Thymus (tissue), 11 donors: Measurements from ENCODE around the gene ABCC2. TPM values are rescaled to one million over a fixed set of nuclear protein-coding genes. Genes with fewer than 3 reads are reported as not detected.

Experiments
- DNase-seq, 9 donors: peaks; one replicate each; pipeline ENCODE4 v3.0.0-alpha.2; 2013; ENCODE audit warnings: low spot score in 9 of 9, low read depth in 6 of 9, missing footprints in 1 of 9
- H3K27ac ChIP-seq, 2 donors: one replicate each; pipeline ENCODE4 v1.5.1; 2013; ENCODE audit warnings: control low read depth in 1 of 2, low read depth in 1 of 2, low read length in 1 of 2, mild to moderate bottlenecking in 1 of 2, moderate library complexity in 1 of 2
- H3K27me3 ChIP-seq, 2 donors: one replicate each; pipeline ENCODE4 v1.5.1; 2013; ENCODE audit warnings: low read length in 1 of 2; ENCODE audit not compliant: control insufficient read depth in 2 of 2, insufficient read depth in 1 of 2
- H3K36me3 ChIP-seq, 2 donors: one replicate each; pipeline ENCODE4 v1.5.1; 2013; ENCODE audit warnings: low read length in 1 of 2, mild to moderate bottlenecking in 1 of 2, moderate library complexity in 1 of 2; ENCODE audit not compliant: control insufficient read depth in 2 of 2, insufficient read depth in 2 of 2
- H3K4me1 ChIP-seq, 2 donors: one replicate each; pipeline ENCODE4 v1.5.1; 2013; ENCODE audit warnings: low read length in 2 of 2; ENCODE audit not compliant: control insufficient read depth in 2 of 2, insufficient read depth in 2 of 2
- H3K4me3 ChIP-seq, 2 donors: one replicate each; pipeline ENCODE4 v1.5.1; 2013; ENCODE audit warnings: low read length in 2 of 2, control low read depth in 1 of 2, mild to moderate bottlenecking in 1 of 2
- H3K9me3 ChIP-seq, 2 donors: one replicate each; pipeline ENCODE4 v1.5.1; 2013; ENCODE audit warnings: low read length in 1 of 2, mild to moderate bottlenecking in 1 of 2; ENCODE audit not compliant: control insufficient read depth in 2 of 2, insufficient read depth in 1 of 2
- WGBS: extraction: QIAGEN DNeasy Blood & Tissue Kit; methylation state at CpG from one replicate; pipeline ENCODE4 v1.1.7; 2013; 5-methylcytosine and 5-hydroxymethylcytosine counted together
- polyA plus RNA-seq: library from polyadenylated mRNA; stranded (reverse); fragments of 200-250 nt; gene quantifications from one replicate; pipeline ENCODE4 v1.2.3, GENCODE V29; 2013
- total RNA-seq: library from RNA; stranded (reverse); fragments of 120-200 nt; gene quantifications from one replicate; pipeline ENCODE4 v1.2.4, GENCODE V29; 2013
- donor health status: healthy.

Gene ABCC2
- total and polyA plus RNA-seq, 2 donors: 1.1 to 1.9 TPM

DNA sequence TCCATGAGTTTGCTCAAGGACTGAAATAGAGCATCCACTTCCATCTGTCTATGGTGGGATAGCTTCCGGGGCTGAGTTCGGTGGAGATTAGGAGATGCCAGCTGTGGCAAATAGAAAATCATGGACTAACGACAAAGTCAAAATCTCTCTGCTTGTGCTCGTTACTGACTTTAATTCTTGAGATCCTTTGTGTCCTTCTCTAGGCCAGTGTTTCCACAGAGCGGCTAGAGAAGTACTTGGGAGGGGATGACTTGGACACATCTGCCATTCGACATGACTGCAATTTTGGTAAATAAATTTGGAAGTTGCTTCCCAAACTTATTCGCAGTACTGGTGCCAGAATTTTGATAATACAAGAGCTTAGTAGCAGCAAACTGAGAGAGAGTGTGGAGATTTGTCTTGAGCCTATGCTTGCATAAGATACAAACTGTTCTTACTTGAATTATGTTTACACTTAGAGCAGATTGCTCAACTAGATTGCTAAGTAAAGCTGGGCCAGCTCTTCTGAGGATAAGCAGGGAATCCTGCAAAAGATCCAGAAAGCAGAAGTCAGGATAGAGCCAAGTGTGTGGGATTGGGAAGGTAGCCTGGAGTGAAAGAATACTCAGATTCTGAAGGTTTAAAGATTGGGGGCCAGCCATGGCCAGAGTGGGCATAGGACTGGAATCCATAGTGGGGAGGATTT lies 27.6 kb downstream of the ABCC2 start:
- no peak for DNase-seq
- Histone ChIP-seq H3K9me3 (no peaks in the 10 kb centered on the region), H3K4me3 (no peak overlapping the region), H3K4me1 (no peaks in the 10 kb centered on the region), H3K27ac (no peak overlapping the region), H3K27me3 (no peaks in the 10 kb centered on the region), H3K36me3 (no peaks in the 10 kb centered on the region)
- 98% methylated on average over 7 of the region's 7 CpGs for WGBS

DNA sequence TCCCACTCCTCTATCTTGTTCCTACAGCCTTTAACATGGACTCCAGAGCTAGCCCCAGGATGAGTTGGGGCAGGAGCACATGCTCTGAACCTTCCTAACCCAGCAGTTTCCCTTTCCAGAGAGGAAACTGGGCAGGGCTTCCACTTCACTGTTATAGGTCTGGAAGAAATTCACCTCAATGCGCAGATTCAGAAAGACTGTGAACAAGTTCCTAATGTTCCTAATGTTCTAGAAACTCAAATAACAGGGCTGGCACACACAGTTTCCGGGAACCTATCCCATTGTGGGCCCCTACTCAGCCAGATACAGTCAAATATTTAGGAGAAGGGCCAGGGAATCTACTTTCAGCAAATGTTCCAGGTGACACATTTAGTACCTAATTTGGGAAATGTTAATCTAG lies 29.7 kb downstream of the ABCC2 start:
- H3K4me1 ChIP-seq: no peaks in the 10 kb centered on the region
- no peak overlapping the region for H3K4me3 ChIP-seq
- H3K27ac ChIP-seq: no peak overlapping the region
- no peaks in the 10 kb centered on the region for H3K27me3 ChIP-seq
- no peaks in the 10 kb centered on the region for H3K36me3 ChIP-seq
- no peaks in the 10 kb centered on the region for H3K9me3 ChIP-seq
- no peak for DNase-seq
- WGBS: 95% methylated on average over 2 of the region's 2 CpGs

DNA sequence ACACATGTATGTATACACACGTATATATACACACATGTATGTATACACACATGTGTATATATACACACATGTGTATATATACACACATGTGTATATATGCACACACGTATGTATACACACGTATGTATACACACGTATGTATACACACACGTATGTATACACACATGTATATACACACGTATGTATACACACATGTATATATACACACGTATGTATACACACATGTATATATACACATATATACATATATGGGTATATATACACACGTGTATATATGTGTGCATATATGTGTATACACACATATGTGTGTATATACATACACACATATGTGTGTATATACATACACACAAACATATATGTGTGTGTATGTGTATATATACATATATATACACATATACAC lies 31.7 kb downstream of the ABCC2 start:
- H3K27me3 ChIP-seq: no peaks in the 10 kb centered on the region
- H3K4me1 ChIP-seq: no peaks in the 10 kb centered on the region
- no peaks in the 10 kb centered on the region for H3K36me3 ChIP-seq
- H3K9me3 ChIP-seq: no peaks in the 10 kb centered on the region
- no peak for DNase-seq
- H3K27ac ChIP-seq: no peak overlapping the region
- H3K4me3 ChIP-seq: no peak overlapping the region
- WGBS: 94% methylated on average over 8 of the region's 8 CpGs

DNA sequence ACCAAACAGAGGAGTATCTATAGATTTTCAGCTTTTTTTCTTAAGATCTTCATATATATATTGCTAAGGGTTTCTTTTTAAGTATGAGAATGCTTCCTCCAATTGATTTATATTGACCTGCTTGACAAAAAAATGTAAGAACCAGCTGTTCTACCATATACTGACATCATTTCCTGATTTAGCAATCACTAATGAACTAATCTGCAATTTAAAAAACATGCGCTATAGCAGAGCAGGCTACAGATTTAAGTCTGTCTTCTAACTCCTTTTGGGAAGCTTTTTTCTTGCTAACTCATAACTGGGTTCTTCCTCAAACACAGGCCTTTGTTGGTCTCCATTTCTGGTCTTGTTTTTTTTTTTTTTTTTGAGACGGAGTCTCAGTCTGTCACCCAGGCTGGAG lies 33.2 kb downstream of the ABCC2 start:
- no peak overlapping the region for H3K4me3 ChIP-seq
- DNase-seq: no peak
- over 99% methylated on average over 2 of the region's 2 CpGs for WGBS
- H3K4me1 ChIP-seq: no peaks in the 10 kb centered on the region
- H3K27ac ChIP-seq: no peak overlapping the region
- H3K9me3 ChIP-seq: no peaks in the 10 kb centered on the region
- no peaks in the 10 kb centered on the region for H3K27me3 ChIP-seq
- H3K36me3 ChIP-seq: no peaks in the 10 kb centered on the region

DNA sequence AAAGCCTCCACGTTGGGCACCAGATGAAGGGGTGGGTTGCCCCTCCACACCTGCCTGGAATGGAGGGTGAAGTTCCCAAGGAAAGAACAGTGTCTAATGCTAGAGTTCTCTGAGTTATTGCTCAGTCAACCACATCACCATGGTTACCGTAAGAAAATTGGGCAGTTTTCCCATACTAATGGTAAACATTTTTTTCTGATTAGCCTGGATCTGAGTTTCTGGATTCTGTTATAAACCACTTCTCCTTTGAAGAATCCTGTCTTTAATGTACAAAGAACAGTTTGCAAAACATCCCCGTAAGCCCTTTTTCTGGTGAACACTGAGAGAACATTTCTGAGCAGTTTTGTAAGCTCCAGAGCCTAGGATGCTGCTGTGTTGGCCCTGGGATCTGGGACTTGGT lies 45.5 kb downstream of the ABCC2 start:
- 97% methylated on average over 3 of the region's 3 CpGs for WGBS
- Histone ChIP-seq H3K4me3 (no peak overlapping the region), H3K27me3 (no peaks in the 10 kb centered on the region), H3K4me1 (no peaks in the 10 kb centered on the region), H3K27ac (no peak overlapping the region), H3K9me3 (peaks cover 0 to 3% of the 10 kb centered on the region in 2 donors), H3K36me3 (no peaks in the 10 kb centered on the region)
- DNase-seq: no peak

DNA sequence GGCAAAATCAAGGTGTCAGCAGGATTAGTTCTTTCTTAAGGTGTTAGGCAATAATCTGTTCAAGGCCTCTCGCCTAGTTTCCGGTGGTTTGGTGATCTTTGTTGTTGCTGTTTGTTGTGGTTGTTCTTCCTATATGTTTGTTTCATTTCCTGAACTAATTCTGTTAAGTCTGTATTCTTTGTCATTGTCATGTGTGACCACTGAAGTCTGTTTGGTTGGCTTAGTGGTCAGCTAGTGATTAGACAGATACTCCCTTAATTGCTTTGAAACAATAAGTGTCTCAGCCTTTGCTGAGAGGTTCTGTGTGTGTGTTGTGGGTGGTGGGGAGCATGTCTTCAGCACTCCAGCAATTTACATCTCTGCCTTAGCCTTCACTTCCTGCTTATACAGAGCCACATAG lies 46.0 kb downstream of the ABCC2 start:
- Histone ChIP-seq H3K27ac (no peak overlapping the region), H3K36me3 (no peaks in the 10 kb centered on the region), H3K4me1 (no peaks in the 10 kb centered on the region), H3K9me3 (peaks cover 0 to 3% of the 10 kb centered on the region in 2 donors), H3K27me3 (no peaks in the 10 kb centered on the region), H3K4me3 (no peak overlapping the region)
- no peak for DNase-seq
- 96% methylated on average over 2 of the region's 2 CpGs for WGBS

DNA sequence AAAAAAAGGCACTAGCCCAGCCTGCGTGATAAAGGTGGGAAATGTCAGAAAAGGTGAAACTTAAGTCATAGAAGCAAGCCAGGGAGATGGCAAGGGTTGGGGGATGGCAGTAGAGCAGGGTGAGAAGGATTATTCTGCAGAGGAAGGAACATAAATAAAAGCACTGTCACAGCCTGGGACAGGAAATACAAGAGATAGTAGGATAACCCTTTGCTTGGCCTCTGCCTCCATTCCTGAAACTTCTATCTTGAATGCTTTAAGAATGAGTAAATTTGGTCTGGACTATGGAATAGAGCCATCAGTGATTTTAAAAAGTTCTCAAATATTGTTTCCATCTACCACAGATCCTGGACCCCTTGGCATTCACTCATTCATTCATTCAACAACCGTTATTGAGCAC lies 50.0 kb downstream of the ABCC2 start:
- no peak for DNase-seq
- peaks cover 0 to 3% of the 10 kb centered on the region in 2 donors for H3K9me3 ChIP-seq
- H3K36me3 ChIP-seq: no peaks in the 10 kb centered on the region
- no peak overlapping the region for H3K4me3 ChIP-seq
- no peaks in the 10 kb centered on the region for H3K27me3 ChIP-seq
- 96% methylated on average over 2 of the region's 2 CpGs for WGBS
- no peaks in the 10 kb centered on the region for H3K4me1 ChIP-seq
- no peak overlapping the region for H3K27ac ChIP-seq

DNA sequence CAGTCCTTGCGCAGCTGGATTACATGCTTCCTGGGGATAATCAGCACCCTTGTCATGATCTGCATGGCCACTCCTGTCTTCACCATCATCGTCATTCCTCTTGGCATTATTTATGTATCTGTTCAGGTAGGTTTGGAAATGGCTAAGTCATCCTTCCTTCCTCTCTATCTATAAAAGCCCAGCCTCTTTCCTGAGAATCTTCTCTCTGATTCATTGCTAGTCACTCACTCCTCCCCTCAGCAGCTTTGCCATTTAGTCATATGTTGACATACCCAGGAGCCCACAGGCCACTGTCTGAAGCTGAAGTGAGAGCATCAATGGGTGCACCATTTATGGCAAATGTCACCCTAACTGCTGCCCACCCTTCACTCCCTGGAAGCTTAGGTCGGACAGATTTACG lies 52.0 kb downstream of the ABCC2 start:
- no peak for DNase-seq
- Histone ChIP-seq H3K27me3 (no peaks in the 10 kb centered on the region), H3K4me1 (no peaks in the 10 kb centered on the region), H3K9me3 (no peaks in the 10 kb centered on the region), H3K36me3 (no peaks in the 10 kb centered on the region), H3K27ac (no peak overlapping the region), H3K4me3 (no peak overlapping the region)
- WGBS: 88% methylated on average over 4 of the region's 4 CpGs

DNA sequence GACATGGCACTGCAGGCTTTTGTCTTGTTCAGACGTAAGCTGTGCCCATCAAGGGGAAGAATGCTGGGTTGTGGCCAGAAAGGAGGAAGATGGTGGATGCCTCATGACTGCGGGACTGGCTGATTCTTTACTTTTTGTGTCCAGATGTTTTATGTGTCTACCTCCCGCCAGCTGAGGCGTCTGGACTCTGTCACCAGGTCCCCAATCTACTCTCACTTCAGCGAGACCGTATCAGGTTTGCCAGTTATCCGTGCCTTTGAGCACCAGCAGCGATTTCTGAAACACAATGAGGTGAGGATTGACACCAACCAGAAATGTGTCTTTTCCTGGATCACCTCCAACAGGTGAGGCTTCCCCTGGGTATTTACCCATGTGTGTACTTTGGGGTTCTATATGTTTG lies 53.5 kb downstream of the ABCC2 start:
- H3K27ac ChIP-seq: no peak overlapping the region
- no peaks in the 10 kb centered on the region for H3K9me3 ChIP-seq
- WGBS: 95% methylated on average over 8 of the region's 8 CpGs
- no peak overlapping the region for H3K4me3 ChIP-seq
- no peaks in the 10 kb centered on the region for H3K4me1 ChIP-seq
- H3K27me3 ChIP-seq: no peaks in the 10 kb centered on the region
- no peak for DNase-seq
- H3K36me3 ChIP-seq: no peaks in the 10 kb centered on the region

DNA sequence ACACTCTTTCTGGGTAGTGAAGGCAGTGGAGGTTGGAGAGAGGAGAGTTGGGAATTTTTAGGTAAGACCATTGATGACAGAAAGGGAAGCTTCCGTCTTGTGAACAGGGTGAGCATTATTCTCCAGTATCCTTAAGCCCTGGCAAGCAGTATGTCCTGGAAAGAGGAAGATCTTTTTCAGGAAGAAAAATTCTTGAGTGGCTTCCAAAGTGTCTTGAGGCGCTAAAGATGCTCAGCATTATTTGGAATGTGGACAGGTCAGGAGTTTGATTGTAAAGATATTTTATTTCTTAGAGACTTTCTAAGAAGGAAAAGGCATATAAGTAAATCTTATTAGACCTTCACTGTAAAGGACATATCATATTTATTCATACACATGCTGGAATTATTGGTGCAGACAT lies 54.3 kb downstream of the ABCC2 start:
- Histone ChIP-seq H3K27ac (no peak overlapping the region), H3K4me3 (no peak overlapping the region), H3K36me3 (no peaks in the 10 kb centered on the region), H3K9me3 (no peaks in the 10 kb centered on the region), H3K27me3 (no peaks in the 10 kb centered on the region), H3K4me1 (no peaks in the 10 kb centered on the region)
- DNase-seq: no peak
- 94% methylated on average over 2 of the region's 2 CpGs for WGBS
